HFFc6 (cell line): ENCODE data around the gene FMNL2. TPM values are rescaled to one million over a fixed set of nuclear protein-coding genes. Genes with fewer than 3 reads are reported as not detected.

Experiments
- DNase-seq: peaks from one replicate; pipeline ENCODE4 v3.0.0-alpha.2; 2018
- H3K27ac Mint-ChIP-seq: 2 replicates; pipeline ENCODE4 v1.8.0; 2020; ENCODE audit warnings: mild to moderate bottlenecking, mixed read lengths
- H3K27me3 Mint-ChIP-seq: 2 replicates; pipeline ENCODE4 v1.8.0; 2021; ENCODE audit warnings: mild to moderate bottlenecking, moderate library complexity, mixed read lengths; ENCODE audit not compliant: insufficient read depth
- H3K36me3 Mint-ChIP-seq: 2 replicates; pipeline ENCODE4 v1.8.0; 2021; ENCODE audit warnings: low read depth, mixed read lengths
- H3K4me1 Mint-ChIP-seq: 2 replicates; pipeline ENCODE4 v1.8.0; 2020; ENCODE audit warnings: low read depth, mixed read lengths
- H3K4me3 Mint-ChIP-seq: 2 replicates; pipeline ENCODE4 v1.8.0; 2020; ENCODE audit warnings: mild to moderate bottlenecking, moderate library complexity, mixed read lengths
- H3K9me3 Mint-ChIP-seq: 2 replicates; pipeline ENCODE4 v1.8.0; 2020; ENCODE audit warnings: mild to moderate bottlenecking, mixed read lengths
- CTCF ChIP-seq: fragments of 200-600 bp; sonication (generic); IDR thresholded peaks from 2 replicates; pipeline ENCODE4 v1.5.0; 2021; ENCODE audit warnings: antibody characterized with exemption, mild to moderate bottlenecking
- long read RNA-seq: library from polyadenylated mRNA; unstranded; transcript quantifications from one replicate; pipeline ENCODE4 v2.0.0, GENCODE V29; 2019
- total RNA-seq, 6 experiments: library from RNA; stranded (reverse); fragmentation: NEBNext Ultra II Directional; extraction: Animal tissue kit (Norgen Biotek cat#: 25700); gene quantifications; 2 replicates in 1 of 6; 3 replicates in 5 of 6; pipeline ENCODE4 v1.2.3, GENCODE V29; 2021

Gene FMNL2
- total RNA-seq: 10 to 100 TPM; 13.7 to 20.9 (median 16.0) TPM
- long read RNA-seq, partial matches to known transcripts: 5 of 9 reads
- long read RNA-seq, other reads (novel, unspliced or antisense): 4 of 9 reads

GRCh38 chr2:152335016-152335725 lies at the start of gene FMNL2:
FMNL2 (plus strand) TSS chr2:152335174.
- Mint-ChIP-seq H3K4me3 (peak within 1 kb of the TSS; percentile 98), H3K27me3 (no peaks in the 10 kb centered on the region; the same call in 1 of the 2 replicates), H3K4me1 (peaks cover 43% of the 10 kb centered on the region), H3K36me3 (no peaks in the 10 kb centered on the region), H3K27ac (peak within 1 kb of the TSS; percentile 66), H3K9me3 (no peaks in the 10 kb centered on the region)
- peak; percentile 57 for DNase-seq
- peak; percentile 54; the same call in 1 of the 2 replicates for TF ChIP-seq CTCF

- no peak overlapping the region for H3K4me3 Mint-ChIP-seq
- H3K27me3 Mint-ChIP-seq: peaks cover 5% of the 10 kb centered on the region
- TF ChIP-seq CTCF: no peak
- no peaks in the 10 kb centered on the region for H3K4me1 Mint-ChIP-seq
- no peak for DNase-seq
- no peaks in the 10 kb centered on the region for H3K9me3 Mint-ChIP-seq
- no peaks in the 10 kb centered on the region for H3K36me3 Mint-ChIP-seq
- no peak overlapping the region for H3K27ac Mint-ChIP-seq
These were observed 42.0 kb upstream of the FMNL2 start for GRCh38 chr2:152292991-152293390.

GRCh38 chr2:152297715-152298114 lies 37.3 kb upstream of the FMNL2 start:
- Mint-ChIP-seq H3K9me3 (no peaks in the 10 kb centered on the region), H3K27me3 (no peaks in the 10 kb centered on the region; the same call in none of the 2 replicates), H3K36me3 (no peaks in the 10 kb centered on the region), H3K4me1 (peaks cover 9% of the 10 kb centered on the region; the same call in 1 of the 2 replicates), H3K4me3 (no peak overlapping the region), H3K27ac (no peak overlapping the region)
- no peak for DNase-seq
- no peak for TF ChIP-seq CTCF

- H3K4me3 Mint-ChIP-seq: no peak overlapping the region
- peaks cover 16% of the 10 kb centered on the region for H3K4me1 Mint-ChIP-seq
- H3K36me3 Mint-ChIP-seq: no peaks in the 10 kb centered on the region
- H3K27ac Mint-ChIP-seq: no peak overlapping the region
- no peak for DNase-seq
- H3K27me3 Mint-ChIP-seq: peaks cover 2% of the 10 kb centered on the region; the same call in 1 of the 2 replicates
- H3K9me3 Mint-ChIP-seq: no peaks in the 10 kb centered on the region
- no peak for TF ChIP-seq CTCF
These were observed 36.2 kb upstream of the FMNL2 start for GRCh38 chr2:152298754-152299153.

GRCh38 chr2:152301131-152301530 lies 33.8 kb upstream of the FMNL2 start:
- no peak overlapping the region for H3K4me3 Mint-ChIP-seq
- H3K9me3 Mint-ChIP-seq: no peaks in the 10 kb centered on the region
- no peaks in the 10 kb centered on the region for H3K36me3 Mint-ChIP-seq
- no peak for TF ChIP-seq CTCF
- H3K4me1 Mint-ChIP-seq: peaks cover 16% of the 10 kb centered on the region
- H3K27me3 Mint-ChIP-seq: peaks cover 6% of the 10 kb centered on the region
- H3K27ac Mint-ChIP-seq: no peak overlapping the region
- DNase-seq: no peak
